SK-N-SH (cell line): ENCODE data around the gene ABCG1. TPM values are rescaled to one million over a fixed set of nuclear protein-coding genes. Genes with fewer than 3 reads are reported as not detected.

Source experiments
- CTCF ChIA-PET: fragments of 300-600, 350-600 bp; formaldehyde crosslinking; extraction: SDS; loops from one replicate; lab custom pipeline; 2021; lab: Yijun Ruan, JAX
- POLR2A ChIA-PET: fragments of 350-600 bp; sonication (Branson Sonifier 250); formaldehyde crosslinking; extraction: SDS; loops from one replicate; lab custom pipeline; 2020; ENCODE audit warnings: antibody characterized with exemption, inconsistent platforms; lab: Yijun Ruan, JAX
- DNase-seq: peaks from one replicate; pipeline ENCODE4 v3.0.0; 2012
- H2AFZ ChIP-seq: fragments of 200-600 bp; sonication (generic); 2 replicates; pipeline ENCODE4 v1.8.1; 2016; ENCODE audit warnings: antibody characterized with exemption, mild to moderate bottlenecking, low read depth
- H3F3A ChIP-seq: fragments of 200-600 bp; sonication (generic); replicated peaks from 2 replicates; pipeline ENCODE3; 2016; ENCODE audit warnings: antibody characterized with exemption, mild to moderate bottlenecking; ENCODE audit not compliant: insufficient read depth
- H3K27ac ChIP-seq, 2 experiments: fragments of 200-500 bp in 1 of 2; fragments of 200-600 bp in 1 of 2; sonication (Bioruptor generic) in 1 of 2; sonication (generic), shearing (Covaris generic) in 1 of 2; 2 replicates each; pipeline versions ENCODE4 v1.5.1 to v1.6.1; 2014 to 2016; ENCODE audit warnings: low read depth in 2 of 2, inconsistent platforms in 1 of 2, low read length in 1 of 2, mild to moderate bottlenecking in 1 of 2, mixed read lengths in 1 of 2
- H3K27me3 ChIP-seq: fragments of 200-600 bp; sonication (generic), shearing (Covaris generic); 2 replicates; pipeline ENCODE4 v1.6.1; 2016; ENCODE audit warnings: mixed run types; ENCODE audit not compliant: insufficient read depth
- H3K36me3 ChIP-seq, 2 experiments: fragments of 200-500 bp in 1 of 2; fragments of 200-600 bp in 1 of 2; sonication (Bioruptor generic) in 1 of 2; sonication (generic) in 1 of 2; replicated peaks in 1 of 2; 2 replicates each; pipeline versions ENCODE3 to v1.5.1; 2014 to 2016; ENCODE audit warnings: low read length in 1 of 2, mild to moderate bottlenecking in 1 of 2; ENCODE audit not compliant: insufficient read depth in 2 of 2, control insufficient read depth in 1 of 2
- H3K4me1 ChIP-seq, 2 experiments: fragments of 200-500 bp in 1 of 2; fragments of 200-600 bp in 1 of 2; sonication (Bioruptor generic) in 1 of 2; sonication (generic), shearing (Covaris generic) in 1 of 2; 2 replicates each; pipeline versions ENCODE4 v1.5.1 to v1.6.1; 2014 to 2016; ENCODE audit warnings: low read depth in 1 of 2, low read length in 1 of 2, mixed run types in 1 of 2; ENCODE audit not compliant: insufficient read depth in 2 of 2, control insufficient read depth in 1 of 2
- H3K4me2 ChIP-seq: fragments of 200-600 bp; sonication (generic), shearing (Covaris generic); 2 replicates; pipeline ENCODE4 v1.6.1; 2017; ENCODE audit warnings: mixed run types
- H3K4me3 ChIP-seq, 2 experiments: fragments of 200-500 bp in 1 of 2; fragments of 200-600 bp in 1 of 2; sonication (Bioruptor generic) in 1 of 2; sonication (generic), shearing (Covaris generic) in 1 of 2; 2 replicates each; pipeline versions ENCODE4 v1.5.1 to v1.8.1; 2014 to 2016; ENCODE audit warnings: low read depth in 2 of 2, inconsistent platforms in 1 of 2, low read length in 1 of 2, mild to moderate bottlenecking in 1 of 2, mixed read lengths in 1 of 2, moderate library complexity in 1 of 2
- H3K79me2 ChIP-seq: fragments of 200-600 bp; sonication (generic); 2 replicates; pipeline ENCODE4 v1.8.1; 2017; ENCODE audit warnings: mild to moderate bottlenecking; ENCODE audit not compliant: insufficient read depth
- H3K9ac ChIP-seq: fragments of 200-600 bp; sonication (generic); 2 replicates; pipeline ENCODE4 v1.6.1; 2017; ENCODE audit warnings: mixed run types
- H3K9me2 ChIP-seq: fragments of 200-600 bp; sonication (generic); 2 replicates; pipeline ENCODE4 v1.6.1; 2017; ENCODE audit warnings: mixed run types
- H3K9me3 ChIP-seq: fragments of 200-600 bp; sonication (generic); 2 replicates; pipeline ENCODE4 v1.6.1; 2017; ENCODE audit warnings: mixed run types, mild to moderate bottlenecking, moderate library complexity
- H4K20me1 ChIP-seq: fragments of 200-600 bp; sonication (generic); 2 replicates; pipeline ENCODE4 v1.6.1; 2017; ENCODE audit warnings: mild to moderate bottlenecking, mixed run types; ENCODE audit not compliant: insufficient read depth
- CHD2 ChIP-seq: fragments of 150-350 bp; IDR thresholded peaks from 2 replicates; pipeline ENCODE4 v1.6.1; 2018; ENCODE audit warnings: low read length; ENCODE audit not compliant: partially characterized antibody
- ELF1 ChIP-seq: IDR thresholded peaks from 2 replicates; pipeline ENCODE4 v1.4.0; 2012
- EZH2phosphoT487 ChIP-seq: fragments of 200-600 bp; sonication (generic); IDR thresholded peaks from 2 replicates; pipeline ENCODE4 v1.6.1; 2017; ENCODE audit warnings: low read depth, mixed run types, mild to moderate bottlenecking, antibody characterized with exemption, moderate library complexity, borderline replicate concordance
- FOXM1 ChIP-seq: IDR thresholded peaks from 2 replicates; pipeline ENCODE4 v1.4.0; 2012; ENCODE audit warnings: low read depth, mild to moderate bottlenecking
- GABPA ChIP-seq: IDR thresholded peaks from 2 replicates; pipeline ENCODE4 v1.4.0; 2012; ENCODE audit warnings: low read depth, mild to moderate bottlenecking
- IRF3 ChIP-seq: fragments of 150-350 bp; IDR thresholded peaks from 2 replicates; pipeline ENCODE4 v1.6.1; 2016; ENCODE audit warnings: mild to moderate bottlenecking, low read depth, low read length
- JUND ChIP-seq: IDR thresholded peaks from 2 replicates; pipeline ENCODE4 v1.4.0; 2012
- MEF2A ChIP-seq: IDR thresholded peaks from 2 replicates; pipeline ENCODE4 v1.4.0; 2012; ENCODE audit warnings: low read depth, borderline replicate concordance
- NFIC ChIP-seq: IDR thresholded peaks from 2 replicates; pipeline ENCODE4 v1.4.0; 2012; ENCODE audit warnings: borderline replicate concordance
- NRF1 ChIP-seq: IDR thresholded peaks from 2 replicates; pipeline ENCODE4 v1.6.1; 2012; ENCODE audit warnings: low read depth, mild to moderate bottlenecking, low read length
- RAD21 ChIP-seq: IDR thresholded peaks from 2 replicates; pipeline ENCODE4 v1.6.1; 2012; ENCODE audit warnings: mild to moderate bottlenecking, low read length
- RFX5 ChIP-seq: IDR thresholded peaks from 2 replicates; pipeline ENCODE4 v1.6.1; 2012; ENCODE audit warnings: mild to moderate bottlenecking, improper control_type of control experiment, low read length
- TAF1 ChIP-seq: IDR thresholded peaks from 2 replicates; pipeline ENCODE4 v1.6.1; 2012; ENCODE audit warnings: low read depth, mild to moderate bottlenecking, low read length, moderate library complexity, borderline replicate concordance
- TCF12 ChIP-seq: IDR thresholded peaks from 2 replicates; pipeline ENCODE4 v1.4.0; 2012
- USF1 ChIP-seq: IDR thresholded peaks from 2 replicates; pipeline ENCODE4 v1.4.0; 2012; ENCODE audit warnings: low read depth, borderline replicate concordance
- YY1 ChIP-seq: IDR thresholded peaks from 2 replicates; pipeline ENCODE4 v1.4.0; 2012; ENCODE audit warnings: low read depth, mild to moderate bottlenecking
- ZBTB33 ChIP-seq: IDR thresholded peaks from 2 replicates; pipeline ENCODE4 v1.4.0; 2012; ENCODE audit warnings: low read depth, borderline replicate concordance
- WGBS: methylation state at CpG from one replicate; pipeline ENCODE4 v1.1.6; 2017; ENCODE audit warnings: low lambda C conversion rate; 5-methylcytosine and 5-hydroxymethylcytosine counted together
- polyA plus RNA-seq, 3 experiments: library from polyadenylated mRNA; depleted of rRNA; stranded (reverse); fragments of >200 nt; gene quantifications; 2 replicates each; pipeline ENCODE4 v1.2.3, GENCODE V29; 2012
- TF ChIP-seq, protein P1 (sequence below): IDR thresholded peaks from 2 replicates; pipeline ENCODE4 v1.4.0; 2012; ENCODE audit warnings: low read depth
- TF ChIP-seq, protein P2 (sequence below): IDR thresholded peaks from 2 replicates; pipeline ENCODE4; 2012
- TF ChIP-seq, protein P3 (sequence below): fragments of 200-600 bp; sonication (generic); IDR thresholded peaks from 2 replicates; pipeline ENCODE4 v1.6.1; 2017; ENCODE audit warnings: antibody characterized with exemption, mild to moderate bottlenecking, moderate library complexity
- TF ChIP-seq, protein P4 (sequence below): fragments of 150-350 bp; IDR thresholded peaks from 2 replicates; pipeline ENCODE4 v1.6.1; 2017; ENCODE audit warnings: antibody characterized with exemption, low read length, low read depth, borderline replicate concordance

The ABCG1 gene
- polyA plus RNA-seq, 1 of the 3 experiments (the other 2 are of a cell fraction): 0.07 TPM

DNA sequence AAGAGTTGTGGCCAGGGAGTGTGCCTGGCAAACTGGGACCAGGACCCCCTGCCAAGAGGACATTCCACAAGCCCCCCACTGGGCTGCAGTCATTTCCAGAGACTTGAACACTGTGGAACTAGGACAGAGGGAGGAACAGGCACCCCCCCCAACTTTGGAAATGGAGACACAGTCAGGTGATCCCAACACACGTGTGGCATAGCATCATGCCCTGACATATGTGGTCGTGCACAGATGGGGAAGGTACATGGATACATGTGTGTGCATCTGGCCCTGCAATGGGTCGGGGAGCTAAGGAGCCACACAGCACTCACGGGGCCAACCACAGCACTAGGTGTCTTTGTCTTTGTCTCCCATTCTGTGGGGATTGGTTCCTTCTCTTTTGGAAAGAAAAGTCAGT is 102.9 kb downstream of the ABCG1 start:
- Histone ChIP-seq H3F3A (no peaks in the 10 kb centered on the region), H3K9me2 (no peaks in the 10 kb centered on the region), H3K9ac (no peak overlapping the region), H3K4me2 (no peak overlapping the region), H4K20me1 (no peaks in the 10 kb centered on the region), H3K9me3 (no peaks in the 10 kb centered on the region), H3K27ac (no peak overlapping the region), H3K4me1 (no peaks in the 10 kb centered on the region), H3K79me2 (no peaks in the 10 kb centered on the region), H3K27me3 (no peaks in the 10 kb centered on the region), H2AFZ (no peak overlapping the region), H3K36me3 (no peaks in the 10 kb centered on the region), H3K4me3 (no peak overlapping the region)
- no peak for DNase-seq
- 0% methylated on average over 2 of the region's 4 CpGs for WGBS
- ChIA-PET CTCF (interaction anchor here (0.5 to 3.0 kb wide), 2 partner anchors 12 to 395 kb away, joined by 3 to 13 read pairs; no protein-coding TSS in a partner anchor), POLR2A (no interaction called here)
- TF ChIP-seq GABPA (no peak), ELF1 (no peak), USF1 (no peak), JUND (no peak), YY1 (no peak), RAD21 (no peak), CHD2 (no peak), MEF2A (no peak), RFX5 (no peak), EZH2phosphoT487 (no peak)
- TF ChIP-seq, protein P1, sequence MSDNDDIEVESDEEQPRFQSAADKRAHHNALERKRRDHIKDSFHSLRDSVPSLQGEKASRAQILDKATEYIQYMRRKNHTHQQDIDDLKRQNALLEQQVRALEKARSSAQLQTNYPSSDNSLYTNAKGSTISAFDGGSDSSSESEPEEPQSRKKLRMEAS: no peak
- TF ChIP-seq, protein P2, sequence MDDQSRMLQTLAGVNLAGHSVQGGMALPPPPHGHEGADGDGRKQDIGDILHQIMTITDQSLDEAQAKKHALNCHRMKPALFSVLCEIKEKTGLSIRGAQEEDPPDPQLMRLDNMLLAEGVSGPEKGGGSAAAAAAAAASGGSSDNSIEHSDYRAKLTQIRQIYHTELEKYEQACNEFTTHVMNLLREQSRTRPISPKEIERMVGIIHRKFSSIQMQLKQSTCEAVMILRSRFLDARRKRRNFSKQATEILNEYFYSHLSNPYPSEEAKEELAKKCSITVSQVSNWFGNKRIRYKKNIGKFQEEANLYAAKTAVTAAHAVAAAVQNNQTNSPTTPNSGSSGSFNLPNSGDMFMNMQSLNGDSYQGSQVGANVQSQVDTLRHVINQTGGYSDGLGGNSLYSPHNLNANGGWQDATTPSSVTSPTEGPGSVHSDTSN: no peak
- TF ChIP-seq, protein P3, sequence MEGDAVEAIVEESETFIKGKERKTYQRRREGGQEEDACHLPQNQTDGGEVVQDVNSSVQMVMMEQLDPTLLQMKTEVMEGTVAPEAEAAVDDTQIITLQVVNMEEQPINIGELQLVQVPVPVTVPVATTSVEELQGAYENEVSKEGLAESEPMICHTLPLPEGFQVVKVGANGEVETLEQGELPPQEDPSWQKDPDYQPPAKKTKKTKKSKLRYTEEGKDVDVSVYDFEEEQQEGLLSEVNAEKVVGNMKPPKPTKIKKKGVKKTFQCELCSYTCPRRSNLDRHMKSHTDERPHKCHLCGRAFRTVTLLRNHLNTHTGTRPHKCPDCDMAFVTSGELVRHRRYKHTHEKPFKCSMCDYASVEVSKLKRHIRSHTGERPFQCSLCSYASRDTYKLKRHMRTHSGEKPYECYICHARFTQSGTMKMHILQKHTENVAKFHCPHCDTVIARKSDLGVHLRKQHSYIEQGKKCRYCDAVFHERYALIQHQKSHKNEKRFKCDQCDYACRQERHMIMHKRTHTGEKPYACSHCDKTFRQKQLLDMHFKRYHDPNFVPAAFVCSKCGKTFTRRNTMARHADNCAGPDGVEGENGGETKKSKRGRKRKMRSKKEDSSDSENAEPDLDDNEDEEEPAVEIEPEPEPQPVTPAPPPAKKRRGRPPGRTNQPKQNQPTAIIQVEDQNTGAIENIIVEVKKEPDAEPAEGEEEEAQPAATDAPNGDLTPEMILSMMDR: no peak
- TF ChIP-seq, all 33 proteins: peak for 0

DNA sequence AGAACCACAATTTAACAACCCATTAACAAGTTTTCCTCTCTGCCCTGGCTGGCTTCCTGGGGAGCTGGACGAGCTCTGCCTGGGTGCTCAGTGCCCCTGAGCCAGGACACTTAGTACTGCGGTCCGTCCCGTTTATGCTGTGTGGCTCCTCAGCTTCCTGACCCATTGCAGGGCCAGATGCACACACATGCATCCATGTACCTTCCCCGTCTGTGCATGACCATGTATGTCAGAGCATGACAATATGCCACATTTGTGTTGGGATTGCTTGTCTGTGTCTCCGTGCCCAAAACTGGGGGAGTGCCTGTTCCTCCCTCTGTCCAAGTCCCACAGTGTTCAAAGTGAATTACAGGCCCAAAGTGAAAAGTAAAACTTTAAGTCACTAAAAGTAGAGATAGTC is 106.0 kb downstream of the ABCG1 start:
- 25% methylated on average over 5 of the region's 6 CpGs for WGBS
- ChIA-PET POLR2A (no interaction called here), CTCF (interaction anchor here (0.9 kb wide), 1 partner anchor 15 kb away, joined by 4 read pairs; no protein-coding TSS in a partner anchor)
- Histone ChIP-seq H3K4me2 (no peak overlapping the region), H3K27ac (no peak overlapping the region), H3K36me3 (no peaks in the 10 kb centered on the region), H3K9ac (no peak overlapping the region), H3F3A (no peaks in the 10 kb centered on the region), H3K4me1 (no peaks in the 10 kb centered on the region), H3K9me3 (no peaks in the 10 kb centered on the region), H3K79me2 (no peaks in the 10 kb centered on the region), H4K20me1 (no peaks in the 10 kb centered on the region), H3K27me3 (no peaks in the 10 kb centered on the region), H3K9me2 (no peaks in the 10 kb centered on the region), H3K4me3 (no peak overlapping the region), H2AFZ (no peak overlapping the region)
- no peak for DNase-seq
- TF ChIP-seq TAF1: no peak
- TF ChIP-seq ZBTB33: no peak
- TF ChIP-seq MEF2A: no peak
- TF ChIP-seq NFIC: no peak
- no peak for TF ChIP-seq FOXM1
- TF ChIP-seq IRF3: no peak
- TF ChIP-seq, protein P4, sequence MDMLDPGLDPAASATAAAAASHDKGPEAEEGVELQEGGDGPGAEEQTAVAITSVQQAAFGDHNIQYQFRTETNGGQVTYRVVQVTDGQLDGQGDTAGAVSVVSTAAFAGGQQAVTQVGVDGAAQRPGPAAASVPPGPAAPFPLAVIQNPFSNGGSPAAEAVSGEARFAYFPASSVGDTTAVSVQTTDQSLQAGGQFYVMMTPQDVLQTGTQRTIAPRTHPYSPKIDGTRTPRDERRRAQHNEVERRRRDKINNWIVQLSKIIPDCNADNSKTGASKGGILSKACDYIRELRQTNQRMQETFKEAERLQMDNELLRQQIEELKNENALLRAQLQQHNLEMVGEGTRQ: no peak
- TF ChIP-seq NRF1: no peak
- TF ChIP-seq TCF12: no peak
- TF ChIP-seq, protein P1: no peak
- TF ChIP-seq RFX5: no peak
